Measurements from ENCODE around the gene TNFSF12. TPM values are rescaled to one million over a fixed set of nuclear protein-coding genes. Genes with fewer than 3 reads are reported as not detected.

TNFSF12 gene
- total RNA-seq, 1 donor from 2014 or later: 0.53 TPM

DNA sequence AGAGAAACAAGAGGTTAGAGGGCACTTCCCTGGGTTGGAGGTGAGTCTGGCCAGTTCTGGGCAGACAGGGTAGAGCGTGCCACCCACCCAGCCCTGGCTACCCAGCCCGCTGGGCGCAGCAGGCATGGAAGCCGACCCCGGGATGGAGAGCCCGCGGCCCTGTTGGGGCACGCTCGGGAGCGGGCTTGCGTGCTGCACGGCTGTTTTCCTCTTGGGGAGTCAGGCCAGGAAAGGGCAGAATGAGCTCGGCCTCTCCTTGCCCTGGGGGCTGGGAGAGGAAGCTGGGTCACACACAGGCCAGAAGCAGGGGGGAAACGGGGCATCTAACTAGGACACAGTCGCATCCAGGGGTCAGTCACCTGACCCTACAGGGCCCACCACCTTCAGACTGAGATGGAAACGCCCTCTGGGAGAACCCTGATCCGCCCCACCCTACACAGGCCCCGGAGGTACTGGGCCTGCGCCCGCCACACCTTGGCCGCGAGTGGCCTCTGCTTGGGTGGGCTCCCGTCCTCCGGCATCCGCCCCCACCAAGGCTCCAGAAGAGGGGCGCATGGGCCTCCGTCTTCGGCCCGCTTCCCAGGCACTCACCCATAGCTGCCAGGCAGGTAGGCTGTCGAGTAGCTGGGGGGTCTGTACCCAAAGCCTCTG, 39.8 kb downstream of the TNFSF12 start:
- peak; percentile 44 for DNase-seq (ENCODE audit: low read depth)
- H3K36me3 ChIP-seq (ENCODE audit: control insufficient read depth, insufficient read depth, low read length): peaks cover 22% of the 10 kb centered on the region

DNA sequence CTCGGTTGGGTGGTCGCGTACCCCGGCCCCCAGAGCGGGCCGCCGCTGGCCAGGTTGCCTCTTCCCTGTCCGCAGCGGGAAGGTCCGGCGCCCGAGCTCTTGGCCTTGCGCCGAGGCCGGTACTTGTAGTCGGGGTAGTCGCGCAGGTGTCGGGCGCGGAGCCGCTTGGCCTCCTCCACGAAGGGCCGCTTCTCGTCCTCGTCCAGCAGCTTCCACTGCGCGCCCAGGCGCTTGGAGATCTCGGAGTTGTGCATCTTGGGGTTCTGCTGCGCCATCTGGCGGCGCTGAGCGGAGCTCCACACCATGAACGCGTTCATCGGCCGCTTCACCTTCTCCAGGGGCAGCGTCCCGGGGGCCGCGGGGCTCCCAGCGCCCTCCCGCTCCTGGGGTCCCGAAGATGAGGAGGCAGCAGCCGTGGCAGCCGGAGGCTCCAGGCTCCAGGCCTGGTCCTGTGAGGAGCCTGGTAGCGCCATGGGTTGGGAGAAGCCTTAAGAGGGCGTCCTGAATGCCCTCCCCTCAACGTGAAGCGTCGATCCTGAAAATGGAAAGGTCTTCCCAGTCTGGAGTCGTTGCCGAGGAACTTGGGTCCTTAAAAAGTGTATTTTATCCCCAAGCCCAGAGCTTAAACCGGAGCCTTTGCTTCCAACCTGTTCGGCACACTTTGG, 40.5 kb downstream of the TNFSF12 start:
- Histone ChIP-seq H3K36me3 (ENCODE audit: control insufficient read depth, insufficient read depth, low read length) (peaks cover 26% of the 10 kb centered on the region), H3K27me3 (ENCODE audit: control insufficient read depth, insufficient read depth, low read length) (no peaks in the 10 kb centered on the region), H3K4me3 (ENCODE audit: low read depth, low read length) (peak overlapping the region; percentile 78)
- DNase-seq (ENCODE audit: low read depth) (peak; percentile 80), FAIRE-seq (no peak)
- TF ChIP-seq CTCF (IDR thresholded peaks at IDR 0.05; ENCODE audit: insufficient read depth, low read length, severe bottlenecking): peak; percentile 96

More for the DNA sequence above, 39.8 kb downstream of the TNFSF12 start:
- no peak for FAIRE-seq
- Histone ChIP-seq H3K27me3 (ENCODE audit: control insufficient read depth, insufficient read depth, low read length) (no peaks in the 10 kb centered on the region), H3K4me3 (ENCODE audit: low read depth, low read length) (peak overlapping the region; percentile 78)
- no peak for TF ChIP-seq CTCF (IDR thresholded peaks at IDR 0.05; ENCODE audit: insufficient read depth, low read length, severe bottlenecking)

GRCh38 chr17:7589891-7590691, 41.2 kb downstream of the TNFSF12 start, which contains the start of gene SOX15:
Gene SOX15, minus strand, starts transcription at chr17:7590094. Its CDS starts 418 bp downstream, at chr17:7589676.
- Histone ChIP-seq H3K27me3 (ENCODE audit: control insufficient read depth, insufficient read depth, low read length) (no peaks in the 10 kb centered on the region), H3K36me3 (ENCODE audit: control insufficient read depth, insufficient read depth, low read length) (peaks cover 27% of the 10 kb centered on the region), H3K4me3 (ENCODE audit: low read depth, low read length) (peak within 1 kb of the TSS; percentile 78)
- FAIRE-seq: no peak
- DNase-seq (ENCODE audit: low read depth): peak; percentile 87
- no peak for TF ChIP-seq CTCF (IDR thresholded peaks at IDR 0.05; ENCODE audit: insufficient read depth, low read length, severe bottlenecking)

DNA sequence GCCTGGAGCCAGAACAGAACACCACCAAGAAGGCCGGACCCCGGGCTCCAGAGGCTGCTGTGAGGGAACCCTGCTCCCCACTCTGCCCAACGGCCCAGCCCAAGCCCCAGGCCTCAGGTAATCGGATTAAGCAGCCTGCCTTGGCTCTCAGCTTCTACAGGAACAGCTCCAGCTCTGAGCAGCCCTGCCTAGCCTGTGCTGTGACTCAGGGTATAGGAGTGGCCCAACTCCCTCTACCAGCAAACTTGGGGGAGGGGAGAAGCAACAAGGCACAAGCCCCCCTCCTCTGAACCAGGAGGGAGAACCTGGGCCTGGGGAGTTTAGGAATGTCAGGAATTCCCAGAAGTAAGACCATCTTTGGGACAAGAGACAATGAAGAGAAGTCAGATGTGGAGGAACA, 41.9 kb downstream of the TNFSF12 start:
- H3K27me3 ChIP-seq (ENCODE audit: control insufficient read depth, insufficient read depth, low read length): no peaks in the 10 kb centered on the region
- H3K4me3 ChIP-seq (ENCODE audit: low read depth, low read length): no peak overlapping the region
- DNase-seq (ENCODE audit: low read depth) (peak; percentile 73), FAIRE-seq (no peak)
- H3K36me3 ChIP-seq (ENCODE audit: control insufficient read depth, insufficient read depth, low read length): peaks cover 31% of the 10 kb centered on the region
- TF ChIP-seq CTCF (IDR thresholded peaks at IDR 0.05; ENCODE audit: insufficient read depth, low read length, severe bottlenecking): no peak

DNA sequence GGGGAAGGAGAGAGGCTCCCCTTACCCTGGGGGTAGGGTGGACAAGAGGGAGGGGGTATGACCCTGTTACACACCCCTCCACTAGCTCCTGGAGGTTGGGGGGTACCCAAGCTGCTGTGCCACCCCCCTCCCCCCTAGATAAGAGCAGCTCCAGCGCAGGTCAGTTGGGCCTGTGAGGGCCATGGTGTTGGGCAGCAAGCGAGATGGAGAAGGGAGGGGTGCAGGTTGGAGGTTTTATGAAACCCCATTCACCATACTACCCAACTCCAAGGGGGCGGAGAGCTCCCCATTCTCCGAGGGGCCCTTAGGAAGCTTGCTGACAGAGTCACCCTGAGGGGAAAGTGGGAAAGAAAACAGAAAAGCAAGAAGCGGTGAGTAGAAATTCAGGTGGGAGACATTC, 42.7 kb downstream of the TNFSF12 start:
- no peak overlapping the region for H3K4me3 ChIP-seq (ENCODE audit: low read depth, low read length)
- DNase-seq (ENCODE audit: low read depth) (no peak), FAIRE-seq (no peak)
- H3K36me3 ChIP-seq (ENCODE audit: control insufficient read depth, insufficient read depth, low read length): peaks cover 30% of the 10 kb centered on the region
- H3K27me3 ChIP-seq (ENCODE audit: control insufficient read depth, insufficient read depth, low read length): no peaks in the 10 kb centered on the region
- TF ChIP-seq CTCF (IDR thresholded peaks at IDR 0.05; ENCODE audit: insufficient read depth, low read length, severe bottlenecking): no peak
